H1 (cell line): ENCODE measurements around the gene UBIAD1. TPM values are rescaled to one million over a fixed set of nuclear protein-coding genes. Genes with fewer than 3 reads are reported as not detected.

ENCODE experiments used
- CTCF ChIA-PET: fragments of 300-600 bp; sonication (Branson Sonifier 250); formaldehyde crosslinking; loops from one replicate; lab custom pipeline; 2021; ENCODE audit not compliant: partially characterized antibody; lab: Charles Lee
- POLR2A ChIA-PET: fragments of 300-600 bp; sonication (Branson Sonifier 250); formaldehyde crosslinking; loops from one replicate; lab custom pipeline; 2021; ENCODE audit warnings: inconsistent platforms; ENCODE audit not compliant: partially characterized antibody; lab: Charles Lee
- DNase-seq, 2 experiments: peaks; one replicate each; pipeline versions ENCODE4 v3.0.0 to v3.0.0-alpha.2; 2010 to 2022; ENCODE audit warnings: low spot score in 2 of 2, low read depth in 1 of 2, mixed read lengths in 1 of 2
- FAIRE-seq: peaks from 2 replicates; lab custom pipeline; 2011; peaks lifted over from hg19 to GRCh38; lab: Jason Lieb, UNC
- H2AFZ ChIP-seq: 2 replicates; pipeline ENCODE4 v1.8.1; 2012; ENCODE audit warnings: low read length, inconsistent platforms
- H2AK5ac ChIP-seq: 2 replicates; pipeline ENCODE4 v1.6.1; 2013; ENCODE audit warnings: low read depth, low read length
- H2BK120ac ChIP-seq: replicated peaks from 2 replicates; pipeline ENCODE3; 2013; ENCODE audit warnings: low read depth, low read length, inconsistent platforms
- H2BK12ac ChIP-seq: 2 replicates; pipeline ENCODE4 v1.6.1; 2013; ENCODE audit warnings: low read depth, low read length
- H2BK15ac ChIP-seq: 2 replicates; pipeline ENCODE4 v1.6.1; 2013; ENCODE audit warnings: low read length
- H2BK20ac ChIP-seq: 2 replicates; pipeline ENCODE4 v1.6.1; 2013; ENCODE audit warnings: low read length
- H2BK5ac ChIP-seq: 2 replicates; pipeline ENCODE4 v1.6.1; 2013; ENCODE audit warnings: low read depth, low read length
- H3K14ac ChIP-seq: 2 replicates; pipeline ENCODE4 v1.6.1; 2013; ENCODE audit warnings: inconsistent platforms; ENCODE audit not compliant: insufficient read length
- H3K18ac ChIP-seq: 2 replicates; pipeline ENCODE4 v1.6.1; 2013; ENCODE audit warnings: low read length; ENCODE audit errors: extremely low read depth
- H3K23ac ChIP-seq: 2 replicates; pipeline ENCODE4 v1.6.1; 2013; ENCODE audit warnings: inconsistent platforms; ENCODE audit not compliant: insufficient read length
- H3K23me2 ChIP-seq: 2 replicates; pipeline ENCODE4 v1.6.1; 2013; ENCODE audit warnings: low read depth, low read length
- H3K27ac ChIP-seq: 2 replicates; pipeline ENCODE4 v1.6.1; 2011; ENCODE audit warnings: low read depth, low read length, inconsistent platforms
- H3K27me3 ChIP-seq, 4 experiments: replicated peaks in 1 of 4; 1 replicate in 1 of 4; 2 replicates in 3 of 4; pipeline versions ENCODE4 v1.6.1 to v1.8.1; 2011 to 2013; ENCODE audit warnings: low read length in 3 of 4, mild to moderate bottlenecking in 3 of 4, inconsistent platforms in 2 of 4, mixed read lengths in 2 of 4, moderate library complexity in 1 of 4; ENCODE audit not compliant: control insufficient read depth in 3 of 4, insufficient read depth in 3 of 4; ENCODE audit errors: extremely low read depth in 1 of 4
- H3K36me3 ChIP-seq, 4 experiments: 2 replicates each; pipeline versions ENCODE4 v1.6.1 to v1.8.1; 2011 to 2013; ENCODE audit warnings: mild to moderate bottlenecking in 4 of 4, low read length in 3 of 4, moderate library complexity in 2 of 4, control low read depth in 1 of 4, inconsistent platforms in 1 of 4; ENCODE audit not compliant: insufficient read depth in 4 of 4, control insufficient read depth in 2 of 4
- H3K4ac ChIP-seq: replicated peaks from 2 replicates; pipeline ENCODE3; 2013; ENCODE audit warnings: low read length, low read depth, mixed read lengths, inconsistent platforms; ENCODE audit not compliant: insufficient read length
- H3K4me1 ChIP-seq, 4 experiments: replicated peaks in 1 of 4; 1 replicate in 1 of 4; 2 replicates in 3 of 4; pipeline versions ENCODE4 v1.6.1 to v1.8.1; 2011 to 2013; ENCODE audit warnings: low read length in 3 of 4, inconsistent platforms in 2 of 4, mixed read lengths in 1 of 4; ENCODE audit not compliant: insufficient read depth in 4 of 4, control insufficient read depth in 3 of 4
- H3K4me2 ChIP-seq, 2 experiments: 2 replicates each; pipeline versions ENCODE4 v1.6.1 to v1.8.1; 2011 to 2013; ENCODE audit warnings: low read depth in 2 of 2, low read length in 2 of 2, control low read depth in 1 of 2, inconsistent platforms in 1 of 2, mild to moderate bottlenecking in 1 of 2; ENCODE audit not compliant: insufficient read depth in 1 of 2
- H3K4me3 ChIP-seq, 4 experiments: fragments of 200-600, 300-600 bp in 1 of 4; sonication (generic), shearing (Covaris generic), sonication (Bioruptor Twin) in 1 of 4; 2 replicates each; pipeline versions ENCODE4 v1.5.1 to v1.8.1; 2011 to 2016; ENCODE audit warnings: low read length in 4 of 4, low read depth in 3 of 4, control low read depth in 2 of 4, inconsistent platforms in 2 of 4, mild to moderate bottlenecking in 2 of 4, mixed read lengths in 1 of 4, moderate library complexity in 1 of 4; ENCODE audit not compliant: insufficient read depth in 2 of 4; ENCODE audit errors: extremely low read depth in 1 of 4
- H3K56ac ChIP-seq: replicated peaks from 2 replicates; pipeline ENCODE3; 2013; ENCODE audit warnings: low read depth, mild to moderate bottlenecking, mixed read lengths, low read length, inconsistent platforms; ENCODE audit not compliant: insufficient read length
- H3K79me1 ChIP-seq: 2 replicates; pipeline ENCODE4 v1.6.1; 2013; ENCODE audit warnings: low read depth, low read length, control low read depth
- H3K79me2 ChIP-seq, 2 experiments: 2 replicates each; pipeline versions ENCODE4 v1.6.1 to v1.8.1; 2012 to 2013; ENCODE audit warnings: low read length in 2 of 2, mild to moderate bottlenecking in 2 of 2, inconsistent platforms in 1 of 2; ENCODE audit not compliant: insufficient read depth in 2 of 2, control insufficient read depth in 1 of 2
- H3K9ac ChIP-seq, 4 experiments: replicated peaks in 1 of 4; 1 replicate in 1 of 4; 2 replicates in 3 of 4; pipeline versions ENCODE4 v1.6.1 to v1.8.1; 2011 to 2013; ENCODE audit warnings: low read depth in 3 of 4, low read length in 3 of 4, control low read depth in 2 of 4, mild to moderate bottlenecking in 2 of 4, moderate library complexity in 2 of 4, inconsistent platforms in 1 of 4; ENCODE audit errors: extremely low read depth in 1 of 4
- H3K9me3 ChIP-seq, 2 experiments: 2 replicates each; pipeline versions ENCODE4 v1.6.1 to v1.8.1; 2012 to 2013; ENCODE audit warnings: mild to moderate bottlenecking in 2 of 2, moderate library complexity in 2 of 2, control low read depth in 1 of 2, inconsistent platforms in 1 of 2, low read depth in 1 of 2, low read length in 1 of 2, mixed read lengths in 1 of 2; ENCODE audit not compliant: insufficient read depth in 2 of 2
- H4K20me1 ChIP-seq, 2 experiments: replicated peaks in 1 of 2; 2 replicates each; pipeline versions ENCODE3 to v1.8.1; 2011 to 2013; ENCODE audit warnings: inconsistent platforms in 2 of 2, low read length in 2 of 2, mild to moderate bottlenecking in 1 of 2; ENCODE audit not compliant: insufficient read depth in 2 of 2, control insufficient read depth in 1 of 2
- H4K5ac ChIP-seq: 2 replicates; pipeline ENCODE4 v1.6.1; 2013; ENCODE audit warnings: low read length, low read depth, mixed read lengths, inconsistent platforms; ENCODE audit not compliant: insufficient read length
- H4K8ac ChIP-seq: 2 replicates; pipeline ENCODE4 v1.8.0; 2013; ENCODE audit warnings: mild to moderate bottlenecking, moderate library complexity, low read length, inconsistent platforms; ENCODE audit not compliant: insufficient read depth; ENCODE audit errors: extremely low read depth
- H4K91ac ChIP-seq: replicated peaks from 2 replicates; pipeline ENCODE3; 2013; ENCODE audit warnings: low read length, mixed read lengths, inconsistent platforms; ENCODE audit not compliant: insufficient read length
- ASH2L ChIP-seq: fragments of 200-600, 300-600 bp; sonication (generic); IDR thresholded peaks from one replicate; pipeline ENCODE4 v1.7.1; 2017; ENCODE audit warnings: low read length
- ATF2 ChIP-seq: IDR thresholded peaks from 2 replicates; pipeline ENCODE4 v1.6.1; 2012; ENCODE audit warnings: low read length, inconsistent platforms
- CBX5 ChIP-seq: fragments of 300-800, 300-1000 bp; sonication (generic); IDR thresholded peaks from 2 replicates; pipeline ENCODE4 v1.7.1; 2016; ENCODE audit warnings: antibody characterized with exemption, low read length, low read depth
- HDAC6 ChIP-seq: IDR thresholded peaks from one replicate; pipeline ENCODE4 v1.7.1; 2012; ENCODE audit warnings: low read depth, mild to moderate bottlenecking, inconsistent platforms, low read length, moderate library complexity
- JUND ChIP-seq: IDR thresholded peaks from 2 replicates; pipeline ENCODE4 v1.6.1; 2011; ENCODE audit warnings: mild to moderate bottlenecking, improper control_type of control experiment, low read length
- MAX ChIP-seq: IDR thresholded peaks from 2 replicates; pipeline ENCODE4 v1.6.1; 2012; ENCODE audit warnings: inconsistent platforms
- NRF1 ChIP-seq: IDR thresholded peaks from 2 replicates; pipeline ENCODE4 v1.6.1; 2011; ENCODE audit warnings: mild to moderate bottlenecking, low read depth, low read length, improper control_type of control experiment
- POU5F1 ChIP-seq: IDR thresholded peaks from 2 replicates; pipeline ENCODE4 v1.6.1; 2011; ENCODE audit warnings: low read depth, mild to moderate bottlenecking, low read length, moderate library complexity
- SIRT6 ChIP-seq: IDR thresholded peaks from one replicate; pipeline ENCODE4 v1.7.1; 2012; ENCODE audit warnings: low read length, inconsistent platforms
- SP2 ChIP-seq: IDR thresholded peaks from 2 replicates; pipeline ENCODE4 v1.6.1; 2012; ENCODE audit warnings: mild to moderate bottlenecking, low read length, inconsistent platforms
- TBP ChIP-seq: IDR thresholded peaks from 2 replicates; pipeline ENCODE4 v1.6.1; 2011; ENCODE audit warnings: low read depth, low read length, improper control_type of control experiment
- TEAD4 ChIP-seq: IDR thresholded peaks from 2 replicates; pipeline ENCODE4 v1.6.1; 2012; ENCODE audit warnings: low read depth, low read length, inconsistent platforms, mixed read lengths
- YY1 ChIP-seq: IDR thresholded peaks from 2 replicates; pipeline ENCODE4 v1.6.1; 2011; ENCODE audit warnings: low read depth, mild to moderate bottlenecking, low read length
- ZNF274 ChIP-seq: IDR thresholded peaks from 2 replicates; pipeline ENCODE4 v1.7.0; 2012; ENCODE audit warnings: low read length, borderline replicate concordance; ENCODE audit errors: extremely low read depth
- WGBS, 2 experiments: shearing (Covaris generic) in 1 of 2; methylation state at CpG; one replicate each; pipeline versions ENCODE4 v1.1.6 to v1.1.7; 2013 to 2015; ENCODE audit warnings: low lambda C conversion rate in 2 of 2, mixed read lengths in 2 of 2, inconsistent platforms in 1 of 2, low coverage in 1 of 2, missing lambda C conversion rate in 1 of 2; ENCODE audit not compliant: insufficient replicate concordance in 2 of 2, insufficient coverage in 1 of 2, insufficient read length in 1 of 2; ENCODE audit errors: extremely low coverage in 1 of 2, missing lambda C conversion rate in 1 of 2; 5-methylcytosine and 5-hydroxymethylcytosine counted together
- polyA plus RNA-seq, 7 experiments: library from polyadenylated mRNA; depleted of rRNA in 3 of 7; stranded (reverse) in 5 of 7; unstranded in 2 of 7; fragments of >200 nt in 5 of 7; fragments of 200-250 nt in 2 of 7; gene quantifications; 1 replicate in 5 of 7; 2 replicates in 1 of 7; 4 replicates in 1 of 7; pipeline versions ENCODE4 v1.2.1 to v1.2.3, GENCODE V29; 2011 to 2013; ENCODE audit warnings: missing spikeins in 2 of 7, mixed read lengths in 2 of 7
- total RNA-seq: library from RNA; stranded (reverse); fragmentation: NEBNext Ultra II Directional; extraction: Animal tissue kit (Norgen Biotek cat#: 25700); gene quantifications from 2 replicates; pipeline ENCODE4 v1.2.1, GENCODE V29; 2021

Gene UBIAD1
- total and polyA plus RNA-seq, 2 of the 8 experiments (the other 6 are each of a cell fraction or from before 2014, with no cell fraction given): 23.4 to 26.6 TPM

GRCh38 chr1:11256299-11256698 lies 16.7 kb upstream of the UBIAD1 start:
- POLR2A ChIA-PET: interaction anchor here (0.5 to 1.0 kb wide), 2 partner anchors 92 to 146 kb away, joined by 3 read pairs; no protein-coding TSS in a partner anchor
- DNase-seq (no peak), FAIRE-seq (no peak)
- no peak overlapping the region for H2BK12ac ChIP-seq
- H4K5ac ChIP-seq: no peak overlapping the region
- H3K23ac ChIP-seq: no peak overlapping the region
- 100% methylated on average over 1 of the region's 1 CpG; no CpG with 5 or more reads in 1 of the 2 experiments for WGBS, 2 experiments
- H3K9ac ChIP-seq: no peak overlapping the region
- no peak overlapping the region for H3K4ac ChIP-seq
- H2BK5ac ChIP-seq: no peak overlapping the region
- no peak overlapping the region for H4K8ac ChIP-seq
- no peak overlapping the region for H2AFZ ChIP-seq
- CTCF ChIA-PET: no interaction called here
- H3K27me3 ChIP-seq: no peaks in the 10 kb centered on the region
- H2AK5ac ChIP-seq: no peak overlapping the region
- H4K91ac ChIP-seq: no peak overlapping the region
- no peaks in the 10 kb centered on the region; the same call in 1 of the 2 replicates for H3K79me1 ChIP-seq
- H3K4me1 ChIP-seq: no peaks in the 10 kb centered on the region
- no peak overlapping the region for H3K27ac ChIP-seq
- H3K9me3 ChIP-seq: no peaks in the 10 kb centered on the region
- no peak overlapping the region for H3K4me3 ChIP-seq
- no peak overlapping the region for H2BK20ac ChIP-seq
- no peak overlapping the region for H3K56ac ChIP-seq
- H3K79me2 ChIP-seq: peaks cover 0 to 4% of the 10 kb centered on the region in 2 experiments; a peak in 2 of 4 replicates
- H4K20me1 ChIP-seq: peaks cover 2 to 3% of the 10 kb centered on the region in 2 experiments
- H3K18ac ChIP-seq: no peak overlapping the region
- H2BK120ac ChIP-seq: no peak overlapping the region
- no peak overlapping the region for H2BK15ac ChIP-seq
- no peaks in the 10 kb centered on the region for H3K23me2 ChIP-seq
- H3K14ac ChIP-seq: no peak overlapping the region
- no peak overlapping the region for H3K4me2 ChIP-seq
- H3K36me3 ChIP-seq: peaks cover 26 to 78% (median 69%) of the 10 kb centered on the region in 4 experiments
- no peak for TF ChIP-seq TBP
- no peak for TF ChIP-seq SP2
- TF ChIP-seq SIRT6: no peak
- no peak for TF ChIP-seq YY1
- TF ChIP-seq CBX5: no peak
- no peak for TF ChIP-seq ASH2L
- TF ChIP-seq ZNF274: no peak
- no peak for TF ChIP-seq HDAC6
- TF ChIP-seq JUND: no peak
- no peak for TF ChIP-seq MAX
- no peak for TF ChIP-seq POU5F1
- no peak for TF ChIP-seq ATF2
- no peak for TF ChIP-seq TEAD4
- no peak for TF ChIP-seq NRF1
